HG02885 (cell line): ENCODE data around the gene UBFD1.
"Not testable (repeated sequence)": the region's sequence is repeated elsewhere in the genome, so short reads cannot be mapped to it uniquely, and the experiment has no call there.

Source experiments
- ATAC-seq: cut with Tn5 transposase; IDR thresholded peaks from one replicate; pipeline ENCODE4 v1.9.1; 2021; ENCODE audit warnings: mild to moderate bottlenecking; ENCODE audit not compliant: unreplicated experiment, poor library complexity

Gene UBFD1

DNA sequence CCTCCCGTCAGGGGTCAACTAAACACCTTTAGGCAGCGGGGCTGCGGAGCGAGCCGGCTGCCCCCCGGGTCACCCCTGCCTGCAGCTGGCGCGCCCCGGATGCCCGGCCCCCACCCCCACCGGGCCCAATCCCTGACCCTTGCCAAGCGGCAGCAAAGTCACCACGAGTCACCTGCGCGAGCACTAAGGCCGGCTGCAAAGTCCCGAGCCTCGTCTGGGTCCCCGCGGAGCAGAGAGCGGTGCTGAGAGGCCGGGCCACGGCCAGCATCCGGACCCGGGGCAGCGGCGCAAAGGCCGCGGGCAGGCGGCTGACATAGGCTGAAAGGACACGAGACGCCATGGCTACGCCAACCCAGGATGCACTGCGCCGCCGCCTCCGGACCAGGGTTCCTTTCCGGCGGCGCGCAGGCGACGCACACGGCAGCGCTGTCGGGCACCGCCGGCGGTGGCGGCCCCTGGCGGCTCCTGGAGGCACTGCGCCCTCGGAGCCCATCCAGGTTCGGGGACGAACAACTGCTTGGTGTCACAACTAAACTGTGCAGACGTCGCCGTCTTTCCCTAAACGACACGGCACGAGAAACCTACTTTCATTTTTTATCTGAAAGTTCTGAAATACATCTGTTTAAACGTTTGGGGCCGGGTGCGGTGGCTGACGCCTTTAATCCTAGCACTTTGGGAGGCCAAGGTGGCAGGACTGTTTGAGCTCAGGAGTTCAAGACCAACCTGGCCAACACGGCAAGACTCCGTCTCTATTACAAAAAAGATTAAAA, 38.6 kb downstream of the UBFD1 start, which contains the start of gene NDUFAB1:
Gene NDUFAB1 (minus strand): TSS at position 366 of the 770 bp plus-strand sequence. CDS start 26 bp downstream, at position 340.
- peak; percentile 88 for ATAC-seq

DNA sequence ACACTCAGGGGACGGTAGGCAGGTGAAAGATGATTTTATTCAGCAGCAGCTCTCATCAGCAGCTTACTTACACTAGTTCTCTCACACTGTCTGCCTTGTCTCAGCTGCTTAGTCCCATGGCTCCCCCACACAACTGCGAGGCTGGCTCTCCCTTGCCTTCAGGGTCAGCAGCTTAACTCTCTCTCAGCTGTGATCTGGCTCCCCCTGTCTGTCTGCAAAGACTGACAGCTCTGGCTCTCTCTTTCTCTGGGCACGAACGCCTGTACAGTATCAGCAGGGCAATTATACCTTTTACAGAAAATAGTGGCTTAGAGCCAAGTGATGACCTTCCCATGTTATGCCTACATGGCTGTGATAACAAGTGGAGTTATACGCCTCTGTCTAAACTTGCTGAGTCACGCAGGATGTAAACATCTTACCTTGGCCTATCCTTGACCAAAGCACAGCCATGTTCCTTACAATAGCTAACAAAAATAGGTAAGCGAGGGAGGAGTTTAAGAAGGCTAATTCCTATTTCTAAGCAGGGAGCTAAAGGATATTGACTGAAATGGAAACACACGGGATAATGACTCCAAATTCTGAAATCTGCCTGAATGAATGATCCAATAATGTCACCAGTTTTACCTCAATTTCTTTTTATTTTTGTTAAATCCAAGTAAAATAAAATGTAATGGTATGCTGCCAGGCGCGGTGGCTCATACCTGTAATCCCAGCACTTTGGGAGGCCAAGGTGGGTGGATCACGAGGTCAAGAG, 39.7 kb downstream of the UBFD1 start:
- ATAC-seq: no peak

DNA sequence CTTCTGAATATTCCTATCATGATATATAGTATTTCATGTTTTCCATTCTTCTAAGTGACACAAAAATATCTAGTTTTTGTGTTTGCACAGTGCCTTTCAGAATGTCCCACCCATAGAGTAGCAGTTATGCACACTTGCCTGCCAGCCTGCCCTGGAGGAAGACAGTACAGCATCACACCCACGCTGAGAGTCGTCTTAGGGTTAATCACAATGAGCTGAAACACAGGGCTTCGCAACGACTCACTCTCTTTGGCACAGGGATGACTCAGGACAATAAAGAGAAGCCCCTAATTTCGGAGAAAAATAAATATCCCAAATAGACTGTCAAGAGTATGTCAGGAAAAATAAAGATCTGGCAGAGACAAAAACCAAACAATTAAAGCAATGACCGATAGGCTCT, 50.2 kb downstream of the UBFD1 start:
- ATAC-seq: no peak

DNA sequence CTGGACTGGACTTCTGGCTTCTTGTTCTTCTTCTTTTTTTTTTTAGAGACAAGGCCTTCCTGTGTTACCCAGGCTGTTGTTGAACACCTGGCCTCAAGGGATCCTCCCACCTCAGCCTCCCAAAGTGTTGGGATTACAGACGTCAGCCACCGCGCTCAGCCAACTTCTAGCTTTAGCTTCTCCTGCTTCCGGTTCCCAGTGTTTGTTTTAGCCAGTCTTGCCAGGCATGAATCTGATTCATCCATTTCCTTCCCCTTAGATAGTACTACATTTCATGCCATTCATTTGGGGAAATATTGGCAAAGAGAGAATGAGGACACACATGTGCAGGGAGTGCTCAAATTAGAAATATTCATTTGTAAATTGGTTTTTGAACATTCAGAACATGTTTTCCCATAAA, 50.7 kb downstream of the UBFD1 start:
- no peak for ATAC-seq

DNA sequence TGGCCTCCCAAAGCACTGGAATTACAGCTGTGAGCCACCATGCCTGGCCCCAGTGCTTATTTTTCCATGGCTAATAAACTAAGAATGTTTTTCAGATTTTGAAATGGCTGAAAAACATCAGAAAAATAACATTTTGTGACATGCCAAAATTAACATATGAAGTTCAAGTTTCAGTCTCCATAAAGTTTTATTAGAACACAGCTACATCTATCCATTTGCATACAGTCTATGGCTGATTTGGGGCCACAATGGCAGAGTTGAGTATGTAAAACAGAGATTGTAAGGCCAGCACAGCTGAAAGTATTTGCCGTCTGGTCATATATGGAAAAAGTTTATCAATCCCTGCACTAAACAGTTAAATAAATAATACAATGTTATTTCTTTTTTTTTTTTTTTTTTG, 52.4 kb downstream of the UBFD1 start:
- no peak for ATAC-seq

DNA sequence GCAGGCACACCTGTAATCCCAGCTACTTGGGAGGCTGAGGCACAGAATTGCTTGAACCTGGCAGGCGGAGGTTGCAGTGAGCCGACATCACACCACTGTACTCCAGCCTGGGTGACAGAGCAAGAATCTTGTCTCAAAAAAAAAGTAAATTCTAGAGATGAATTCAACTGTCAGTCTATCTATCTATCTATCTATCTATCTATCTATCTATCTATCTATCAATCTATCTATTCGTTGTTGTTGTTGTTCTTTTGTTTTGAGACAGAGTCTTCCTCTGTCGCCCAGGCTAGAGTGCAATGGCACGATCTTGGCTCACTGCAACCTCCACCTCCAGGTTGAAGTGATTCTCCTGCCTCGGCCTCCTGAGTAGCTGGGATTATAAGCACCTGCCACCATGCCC, 53.4 kb downstream of the UBFD1 start:
- ATAC-seq: not testable (repeated sequence)

DNA sequence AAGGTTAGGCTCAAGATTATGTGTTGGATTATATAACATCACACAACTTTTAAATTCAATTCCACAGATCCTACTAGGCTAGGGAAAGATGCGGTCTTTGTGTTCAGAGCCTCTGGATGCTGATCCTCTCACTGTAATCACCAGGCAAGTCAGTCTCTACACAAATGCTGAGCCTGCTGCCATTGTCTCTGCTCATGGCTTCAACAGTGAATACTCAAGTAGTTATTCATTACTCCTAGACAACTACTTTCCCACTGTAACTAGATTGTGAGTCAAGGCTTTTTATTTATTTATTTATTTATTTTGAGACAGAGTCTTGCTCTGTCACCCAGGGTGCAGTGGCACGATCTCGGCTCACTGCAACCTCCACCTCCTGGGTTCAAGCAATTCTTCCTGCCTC, 54.4 kb downstream of the UBFD1 start:
- no peak for ATAC-seq

DNA sequence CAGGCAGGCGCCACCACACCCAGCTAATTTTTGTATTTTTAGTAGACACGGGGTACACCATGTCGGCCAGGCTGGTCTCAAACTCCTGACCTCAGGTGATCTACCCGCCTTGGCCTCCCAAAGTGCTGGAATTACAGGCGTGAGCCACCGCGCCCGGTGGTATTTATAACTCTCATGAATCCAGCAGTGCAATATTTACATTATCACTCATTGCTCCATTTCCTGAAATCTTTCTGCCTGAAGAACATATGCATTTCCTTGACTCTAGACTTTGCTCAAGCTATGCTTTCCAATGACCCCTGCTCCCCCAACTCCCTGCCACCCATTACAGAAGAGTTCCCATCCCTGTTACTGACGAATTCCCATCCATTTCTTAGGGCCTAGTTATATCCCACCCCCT, 58.3 kb downstream of the UBFD1 start:
- no peak for ATAC-seq
